Neural cell (in vitro differentiated cells): ENCODE measurements around the gene THBS1.

Source experiments
- EZH2 ChIP-seq: fragments of 200-600, 300-800 bp; shearing (Covaris generic), sonication (generic); IDR thresholded peaks from 2 replicates; pipeline ENCODE4 v1.6.1; 2014; ENCODE audit warnings: antibody characterized with exemption, low read length, borderline replicate concordance, mild to moderate bottlenecking; ENCODE audit not compliant: insufficient read depth, poor library complexity, severe bottlenecking
- POLR2AphosphoS5 ChIP-seq: IDR thresholded peaks from 2 replicates; pipeline ENCODE4 v1.6.1; 2012
- TF ChIP-seq, protein P1 (sequence below): IDR thresholded peaks from 2 replicates; pipeline ENCODE4 v1.6.1; 2012; ENCODE audit warnings: borderline replicate concordance

GRCh38 chr15:39643727-39644126, 62.8 kb downstream of the THBS1 start:
- TF ChIP-seq EZH2 (no peak), POLR2AphosphoS5 (no peak)
- TF ChIP-seq, protein P1, sequence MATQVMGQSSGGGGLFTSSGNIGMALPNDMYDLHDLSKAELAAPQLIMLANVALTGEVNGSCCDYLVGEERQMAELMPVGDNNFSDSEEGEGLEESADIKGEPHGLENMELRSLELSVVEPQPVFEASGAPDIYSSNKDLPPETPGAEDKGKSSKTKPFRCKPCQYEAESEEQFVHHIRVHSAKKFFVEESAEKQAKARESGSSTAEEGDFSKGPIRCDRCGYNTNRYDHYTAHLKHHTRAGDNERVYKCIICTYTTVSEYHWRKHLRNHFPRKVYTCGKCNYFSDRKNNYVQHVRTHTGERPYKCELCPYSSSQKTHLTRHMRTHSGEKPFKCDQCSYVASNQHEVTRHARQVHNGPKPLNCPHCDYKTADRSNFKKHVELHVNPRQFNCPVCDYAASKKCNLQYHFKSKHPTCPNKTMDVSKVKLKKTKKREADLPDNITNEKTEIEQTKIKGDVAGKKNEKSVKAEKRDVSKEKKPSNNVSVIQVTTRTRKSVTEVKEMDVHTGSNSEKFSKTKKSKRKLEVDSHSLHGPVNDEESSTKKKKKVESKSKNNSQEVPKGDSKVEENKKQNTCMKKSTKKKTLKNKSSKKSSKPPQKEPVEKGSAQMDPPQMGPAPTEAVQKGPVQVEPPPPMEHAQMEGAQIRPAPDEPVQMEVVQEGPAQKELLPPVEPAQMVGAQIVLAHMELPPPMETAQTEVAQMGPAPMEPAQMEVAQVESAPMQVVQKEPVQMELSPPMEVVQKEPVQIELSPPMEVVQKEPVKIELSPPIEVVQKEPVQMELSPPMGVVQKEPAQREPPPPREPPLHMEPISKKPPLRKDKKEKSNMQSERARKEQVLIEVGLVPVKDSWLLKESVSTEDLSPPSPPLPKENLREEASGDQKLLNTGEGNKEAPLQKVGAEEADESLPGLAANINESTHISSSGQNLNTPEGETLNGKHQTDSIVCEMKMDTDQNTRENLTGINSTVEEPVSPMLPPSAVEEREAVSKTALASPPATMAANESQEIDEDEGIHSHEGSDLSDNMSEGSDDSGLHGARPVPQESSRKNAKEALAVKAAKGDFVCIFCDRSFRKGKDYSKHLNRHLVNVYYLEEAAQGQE: no peak
